CD4-positive, alpha-beta T cell treated with Interleukin-6 for 4 hours (primary cell): ENCODE results near the gene ADA.
"Not testable (repeated sequence)": the region's sequence is repeated elsewhere in the genome, so short reads cannot be mapped to it uniquely, and the experiment has no call there.

ENCODE experiments used
- DNase-seq: peaks from one replicate; pipeline ENCODE4 v3.0.0-alpha.2; 2020; ENCODE audit warnings: mixed read lengths

Gene ADA

DNA sequence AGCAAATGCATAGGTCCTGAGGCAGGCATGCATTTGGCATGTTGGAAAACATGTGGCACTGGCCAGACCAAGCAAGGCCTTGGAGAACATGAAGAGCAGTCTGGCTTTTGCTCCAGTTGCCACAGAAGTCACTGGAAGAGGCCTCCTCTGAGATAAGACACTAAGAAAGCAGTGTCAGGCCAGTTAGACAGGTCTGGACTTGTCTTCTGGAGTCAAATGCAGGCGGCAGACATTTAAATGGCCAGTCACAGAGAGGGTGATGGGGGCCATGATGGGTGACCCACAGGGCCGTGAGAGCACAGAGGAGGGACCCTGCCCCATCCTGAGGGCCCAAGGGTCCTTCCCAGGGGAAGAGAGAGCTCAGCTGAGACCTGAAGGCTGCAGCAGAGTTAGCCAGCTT is 26.7 kb upstream of the ADA start:
- no peak for DNase-seq

DNA sequence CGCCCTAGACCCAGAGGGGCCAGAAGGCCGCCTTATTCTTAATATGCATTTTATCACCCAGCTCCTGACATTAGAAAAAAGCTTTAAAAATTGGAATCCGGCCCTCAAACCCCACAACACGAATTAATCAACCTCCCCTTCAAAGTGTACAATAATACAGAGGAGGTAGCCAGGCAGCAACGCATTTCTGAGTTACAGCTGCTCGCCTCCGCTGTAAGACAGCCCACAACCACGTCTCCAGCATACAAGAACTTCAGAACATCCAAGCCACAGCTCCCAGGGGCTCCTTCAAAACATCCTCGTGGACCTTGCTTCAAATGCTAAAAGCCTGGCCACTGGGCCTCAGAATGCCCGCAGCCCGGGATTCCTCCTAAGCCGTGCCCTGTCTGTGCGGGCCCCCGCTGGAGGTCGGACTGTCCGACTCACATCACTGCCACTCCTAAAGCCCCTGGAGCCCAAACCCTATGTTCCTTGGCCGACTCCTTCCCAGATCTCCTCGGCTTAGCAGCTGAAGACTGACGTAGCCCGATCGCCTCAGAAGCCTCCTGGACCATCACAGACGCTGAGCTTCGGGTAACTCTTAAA is 20.9 kb upstream of the ADA start:
- DNase-seq: not testable (repeated sequence)

- DNase-seq: peak; percentile 78
Observed at GRCh38 chr20:44671541-44671940, 20.0 kb upstream of the ADA start.

GRCh38 chr20:44670851-44671250 is 19.4 kb upstream of the ADA start:
- not testable (repeated sequence) for DNase-seq

- DNase-seq: no peak
Observed at GRCh38 chr20:44666066-44666465, 14.6 kb upstream of the ADA start.

DNA sequence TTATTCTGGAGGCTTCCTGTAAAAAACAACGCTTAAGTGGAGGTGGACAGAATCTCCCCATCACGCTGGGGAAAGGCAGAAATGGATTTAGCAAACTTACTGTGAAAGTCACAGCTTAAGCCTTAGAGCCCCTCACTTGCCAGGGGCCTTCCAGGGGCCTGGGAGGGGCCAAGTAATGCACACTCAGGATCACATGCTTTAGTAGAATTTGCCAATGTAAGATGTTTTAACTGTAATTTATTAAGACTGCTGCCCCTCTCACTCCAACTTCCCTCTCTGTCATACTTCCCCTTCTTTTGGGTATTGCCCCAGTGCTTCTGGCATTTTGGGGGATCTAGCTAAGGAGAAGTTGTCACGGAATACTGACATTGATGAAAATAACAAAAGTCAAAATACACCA is 12.6 kb upstream of the ADA start:
- no peak for DNase-seq

GRCh38 chr20:44662261-44662660 is 10.8 kb upstream of the ADA start:
- DNase-seq: no peak

DNA sequence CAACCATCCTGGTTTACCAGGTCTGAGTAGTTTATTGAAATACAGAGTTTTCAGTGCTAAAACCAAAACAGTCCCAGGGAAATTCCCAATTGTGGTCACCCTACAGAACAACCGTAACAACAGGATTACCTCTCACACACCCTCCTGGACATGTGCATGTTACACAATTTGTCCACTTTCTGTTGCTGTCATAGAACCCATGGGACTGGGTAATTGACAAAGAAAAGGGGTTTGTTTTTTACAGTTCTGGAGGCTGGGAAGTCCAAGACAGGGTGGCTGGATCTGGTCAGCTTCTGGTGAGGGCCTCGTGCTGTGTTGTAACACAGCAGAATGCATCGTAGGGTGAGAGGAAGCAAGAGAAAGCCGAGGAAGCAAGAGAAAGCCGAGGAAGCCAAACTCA is 9.1 kb upstream of the ADA start:
- no peak for DNase-seq

DNA sequence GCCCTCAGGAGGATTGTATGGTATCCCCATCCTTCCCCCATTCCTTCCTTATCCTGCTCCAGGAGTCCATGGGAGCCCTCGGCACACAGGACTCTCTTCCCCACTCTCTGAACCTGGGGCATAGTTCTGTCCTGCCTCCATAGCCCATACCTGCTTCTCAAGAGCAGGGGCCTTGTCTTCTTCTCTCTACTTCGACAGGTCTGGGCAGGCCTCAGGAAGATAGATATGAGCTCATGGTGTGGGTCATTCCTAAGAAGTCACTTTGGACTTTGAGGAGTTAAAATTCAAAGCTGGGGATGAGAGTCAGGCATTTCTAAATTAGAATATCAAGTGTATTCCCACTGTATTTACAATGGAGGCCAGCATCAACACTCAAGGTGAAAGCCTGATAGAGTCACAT is 8.4 kb upstream of the ADA start:
- DNase-seq: no peak

GRCh38 chr20:44658810-44659209 is 7.3 kb upstream of the ADA start:
- no peak for DNase-seq

DNA sequence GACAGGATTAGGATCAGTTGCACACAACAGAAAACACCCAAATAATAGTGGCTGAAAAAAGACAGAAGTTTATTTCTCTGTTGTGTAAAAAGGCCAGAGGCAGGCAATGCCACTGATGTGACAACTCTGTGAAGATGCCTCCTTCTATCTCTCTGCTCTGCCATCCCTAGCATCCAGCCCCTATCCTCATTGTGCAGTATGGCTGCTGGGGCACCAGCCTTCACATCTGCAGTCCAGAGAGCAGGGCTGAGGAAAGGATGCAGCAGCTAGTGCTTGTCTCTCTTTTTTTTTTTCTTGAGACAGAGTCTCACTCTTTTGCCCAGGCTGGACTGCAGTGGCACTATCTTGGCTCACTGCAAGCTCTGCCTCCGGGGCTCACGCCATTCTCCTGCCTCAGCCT is 6.4 kb upstream of the ADA start:
- DNase-seq: no peak

- no peak for DNase-seq
Observed at GRCh38 chr20:44656448-44656847, 4.9 kb upstream of the ADA start.

GRCh38 chr20:44654210-44654609 is 2.7 kb upstream of the ADA start:
- DNase-seq: not testable (repeated sequence)

- DNase-seq: no peak
Observed at GRCh38 chr20:44653546-44653945, 2.0 kb upstream of the ADA start.

GRCh38 chr20:44651434-44651683 is 140 bp downstream of the ADA start:
- DNase-seq: no peak

- DNase-seq: peak; percentile 64
Observed at GRCh38 chr20:44650771-44651433, 597 bp downstream of the ADA start.

DNA sequence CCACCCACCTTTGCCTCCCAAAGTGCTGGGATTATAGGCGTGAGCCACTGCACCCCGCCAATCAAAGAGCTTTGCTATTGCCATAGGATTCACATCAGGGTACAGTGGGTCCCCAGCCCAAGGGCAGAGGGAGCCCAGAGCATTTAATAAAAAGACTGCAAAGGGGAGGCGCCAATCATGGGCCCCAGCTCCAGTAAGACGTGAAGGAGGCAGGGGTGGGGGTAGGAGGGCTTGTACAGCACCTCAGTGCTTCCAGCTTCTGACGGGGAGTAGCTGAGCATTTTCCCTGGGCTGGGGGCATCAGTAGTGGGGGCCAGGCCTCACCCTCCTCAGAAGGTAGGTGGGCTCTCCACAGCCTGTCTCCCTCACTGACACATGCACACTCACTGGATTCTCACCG is 1.5 kb downstream of the ADA start:
- DNase-seq: no peak

GRCh38 chr20:44649126-44649525 is 2.4 kb downstream of the ADA start:
- DNase-seq: no peak

GRCh38 chr20:44648579-44648978 is 2.9 kb downstream of the ADA start:
- DNase-seq: no peak

GRCh38 chr20:44648068-44648467 is 3.4 kb downstream of the ADA start:
- no peak for DNase-seq

- DNase-seq: peak; percentile 43
Observed at GRCh38 chr20:44646641-44647274, 4.7 kb downstream of the ADA start.

DNA sequence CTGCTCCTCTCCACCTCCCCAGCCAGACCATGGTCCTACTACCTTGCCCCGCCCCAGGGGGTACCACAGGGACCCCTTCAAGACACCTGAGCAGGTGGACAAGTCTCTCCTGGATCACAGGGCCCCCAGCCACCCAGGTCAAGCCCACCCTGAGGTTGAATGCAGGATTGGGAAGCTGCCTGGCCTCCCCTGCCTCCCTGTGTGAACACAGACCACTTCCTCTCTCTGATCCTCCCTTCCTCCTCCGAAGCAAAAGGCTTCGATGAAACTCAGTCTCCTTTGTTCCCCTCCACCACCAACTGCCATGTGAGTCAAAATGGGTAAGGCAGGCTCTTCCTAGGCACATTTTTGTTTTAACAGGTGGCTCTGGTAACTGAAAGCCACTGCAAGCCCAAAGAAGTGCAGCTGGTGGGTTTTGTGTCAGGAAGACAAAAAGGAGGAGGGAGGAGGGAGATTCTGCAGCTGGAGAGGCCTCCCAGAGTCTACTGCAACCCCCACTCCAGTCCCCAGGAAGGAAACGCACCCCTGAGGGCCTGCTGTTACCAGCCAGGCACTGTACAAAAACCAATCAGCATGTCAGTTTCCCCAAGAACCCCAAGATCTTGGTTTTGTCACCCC is 5.4 kb downstream of the ADA start:
- peak; percentile 52 for DNase-seq

DNA sequence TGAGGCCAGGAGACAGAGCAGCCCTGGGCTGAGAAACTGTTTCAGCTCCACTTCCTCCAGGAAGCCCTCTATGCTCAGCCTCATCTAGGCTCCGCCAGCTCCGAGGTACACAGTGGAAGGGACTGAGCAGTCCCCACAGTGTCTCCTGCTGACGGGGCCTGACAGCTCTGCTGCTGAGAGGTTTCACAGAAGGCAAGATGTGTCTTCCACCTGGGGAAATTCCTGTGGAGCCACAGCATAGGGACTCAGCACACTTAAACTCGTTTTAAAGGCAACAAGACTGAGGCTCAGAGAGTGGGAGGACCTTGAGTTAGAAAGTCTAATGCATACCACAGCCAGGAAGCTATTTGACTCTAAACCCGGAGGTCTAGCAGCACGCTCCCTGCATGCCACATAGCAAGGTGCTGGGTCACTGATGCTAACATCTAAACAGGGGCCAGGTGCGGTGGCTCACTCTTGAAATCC is 6.8 kb downstream of the ADA start:
- peak; percentile 58 for DNase-seq

- DNase-seq: peak; percentile 27
Observed at GRCh38 chr20:44644230-44644617, 7.3 kb downstream of the ADA start.
